Osteocyte (in vitro differentiated cells): ENCODE data around the gene RAPGEF4. TPM values are rescaled to one million over a fixed set of nuclear protein-coding genes. Genes with fewer than 3 reads are reported as not detected.
A peak's percentile ranks its signal among the peaks of the same experiment; 100 is the strongest.

Experiments used
- DNase-seq: peaks from one replicate; pipeline ENCODE4 v3.0.0; 2021; ENCODE audit warnings: mixed read lengths; ENCODE audit not compliant: unreplicated experiment; ENCODE audit errors: extremely low spot score
- H3K27ac Mint-ChIP-seq: one replicate; pipeline ENCODE4 v1.8.0; 2021; ENCODE audit warnings: mild to moderate bottlenecking, mixed read lengths; ENCODE audit not compliant: unreplicated experiment
- H3K27me3 Mint-ChIP-seq: one replicate; pipeline ENCODE4 v1.8.0; 2021; ENCODE audit warnings: mixed read lengths; ENCODE audit not compliant: unreplicated experiment
- H3K36me3 Mint-ChIP-seq: one replicate; pipeline ENCODE4 v1.8.0; 2021; ENCODE audit warnings: mixed read lengths; ENCODE audit not compliant: unreplicated experiment
- H3K4me1 Mint-ChIP-seq: one replicate; pipeline ENCODE4 v1.8.0; 2021; ENCODE audit warnings: mixed read lengths; ENCODE audit not compliant: unreplicated experiment
- H3K4me3 Mint-ChIP-seq: one replicate; pipeline ENCODE4 v1.8.0; 2021; ENCODE audit warnings: mild to moderate bottlenecking, moderate library complexity, mixed read lengths; ENCODE audit not compliant: unreplicated experiment
- H3K9me3 Mint-ChIP-seq: one replicate; pipeline ENCODE4 v1.8.0; 2021; ENCODE audit warnings: mixed read lengths; ENCODE audit not compliant: unreplicated experiment
- CTCF ChIP-seq: fragments of 200-600 bp; sonication (generic); IDR thresholded peaks from 2 replicates; pipeline ENCODE4 v1.5.0; 2021; ENCODE audit warnings: antibody characterized with exemption, mild to moderate bottlenecking, moderate library complexity
- total RNA-seq: library from RNA; stranded (reverse); gene quantifications from 2 replicates; pipeline ENCODE4 v1.2.1, GENCODE V29; 2021

RAPGEF4 gene
- total RNA-seq, 1 donor from 2014 or later = 0.91 TPM

GRCh38 chr2:172978063-172978383 lies 242.4 kb downstream of the RAPGEF4 start:
- H3K36me3 Mint-ChIP-seq = no peaks in the 10 kb centered on the region
- H3K27me3 Mint-ChIP-seq = peaks cover 13% of the 10 kb centered on the region
- no peaks in the 10 kb centered on the region for H3K4me1 Mint-ChIP-seq
- TF ChIP-seq CTCF = no peak
- H3K9me3 Mint-ChIP-seq = no peaks in the 10 kb centered on the region
- no peak for DNase-seq
- no peak overlapping the region for H3K27ac Mint-ChIP-seq
- H3K4me3 Mint-ChIP-seq = no peak overlapping the region

GRCh38 chr2:172985139-172985892 lies 249.7 kb downstream of the RAPGEF4 start:
- peak overlapping the region; percentile 28 for H3K27ac Mint-ChIP-seq

GRCh38 chr2:172986040-172986439 lies 250.4 kb downstream of the RAPGEF4 start:
- no peak overlapping the region for H3K4me3 Mint-ChIP-seq
- no peak overlapping the region for H3K27ac Mint-ChIP-seq
- TF ChIP-seq CTCF = no peak

More at GRCh38 chr2:172985139-172985892, 249.7 kb downstream of the RAPGEF4 start:
- Mint-ChIP-seq H3K4me3 (peak overlapping the region; percentile 33), H3K27me3 (no peaks in the 10 kb centered on the region), H3K9me3 (no peaks in the 10 kb centered on the region), H3K4me1 (peaks cover 14% of the 10 kb centered on the region), H3K36me3 (no peaks in the 10 kb centered on the region)
- DNase-seq = no peak
- no peak for TF ChIP-seq CTCF

GRCh38 chr2:172988728-172989127 lies 253.1 kb downstream of the RAPGEF4 start:
- Mint-ChIP-seq H3K27me3 (no peaks in the 10 kb centered on the region), H3K9me3 (no peaks in the 10 kb centered on the region), H3K4me3 (no peak overlapping the region), H3K36me3 (no peaks in the 10 kb centered on the region), H3K4me1 (peaks cover 18% of the 10 kb centered on the region), H3K27ac (no peak overlapping the region)
- TF ChIP-seq CTCF = no peak
- no peak for DNase-seq

More at GRCh38 chr2:172986040-172986439, 250.4 kb downstream of the RAPGEF4 start:
- no peaks in the 10 kb centered on the region for H3K36me3 Mint-ChIP-seq
- H3K4me1 Mint-ChIP-seq = peaks cover 16% of the 10 kb centered on the region
- no peak for DNase-seq
- no peaks in the 10 kb centered on the region for H3K9me3 Mint-ChIP-seq
- no peaks in the 10 kb centered on the region for H3K27me3 Mint-ChIP-seq

- H3K36me3 Mint-ChIP-seq = no peaks in the 10 kb centered on the region
- no peak for TF ChIP-seq CTCF
- no peak overlapping the region for H3K4me3 Mint-ChIP-seq
Measured at GRCh38 chr2:172991031-172991430, 255.4 kb downstream of the RAPGEF4 start.

More at GRCh38 chr2:172991031-172991430, 255.4 kb downstream of the RAPGEF4 start:
- no peaks in the 10 kb centered on the region for H3K27me3 Mint-ChIP-seq
- peaks cover 21% of the 10 kb centered on the region for H3K4me1 Mint-ChIP-seq
- H3K27ac Mint-ChIP-seq = no peak overlapping the region
- no peak for DNase-seq
- H3K9me3 Mint-ChIP-seq = no peaks in the 10 kb centered on the region
